Occipital lobe (tissue), 2 donors: Measurements from ENCODE around the gene CTSA. TPM values are rescaled to one million over a fixed set of nuclear protein-coding genes. Genes with fewer than 3 reads are reported as not detected.
"Not testable (repeated sequence)": the region's sequence is repeated elsewhere in the genome, so short reads cannot be mapped to it uniquely, and the experiment has no call there.

Experiments
- DNase-seq: peaks from one replicate; lab custom pipeline; 2025; lab: John Stamatoyannopoulos, UW
- total RNA-seq: library from RNA; depleted of rRNA; stranded (reverse); fragments of >200 nt; gene quantifications from one replicate; pipeline ENCODE4 v1.2.3, GENCODE V29; 2014

CTSA gene
- total RNA-seq, 1 donor from 2014 or later, result 15.8 TPM

DNA sequence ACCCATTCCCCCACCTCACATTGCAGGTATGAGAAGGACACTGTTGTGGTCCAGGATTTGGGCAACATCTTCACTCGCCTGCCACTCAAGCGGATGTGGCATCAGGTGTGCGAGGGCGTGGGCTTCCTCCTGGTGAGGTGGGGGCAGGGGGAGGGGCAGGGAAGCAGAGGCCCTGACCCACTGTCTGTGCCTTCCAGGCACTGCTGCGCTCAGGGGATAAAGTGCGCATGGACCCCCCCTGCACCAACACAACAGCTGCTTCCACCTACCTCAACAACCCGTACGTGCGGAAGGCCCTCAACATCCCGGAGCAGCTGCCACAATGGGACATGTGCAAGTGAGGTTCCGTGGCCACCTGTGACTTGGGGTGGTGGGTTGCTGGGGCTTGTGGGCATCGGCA lies 3.7 kb downstream of the CTSA start:
- DNase-seq, result no peak

- no peak for DNase-seq
Observed at GRCh38 chr20:45896641-45897161, 5.6 kb downstream of the CTSA start.

- DNase-seq, result no peak
Observed at GRCh38 chr20:45897289-45897688, 6.2 kb downstream of the CTSA start.

DNA sequence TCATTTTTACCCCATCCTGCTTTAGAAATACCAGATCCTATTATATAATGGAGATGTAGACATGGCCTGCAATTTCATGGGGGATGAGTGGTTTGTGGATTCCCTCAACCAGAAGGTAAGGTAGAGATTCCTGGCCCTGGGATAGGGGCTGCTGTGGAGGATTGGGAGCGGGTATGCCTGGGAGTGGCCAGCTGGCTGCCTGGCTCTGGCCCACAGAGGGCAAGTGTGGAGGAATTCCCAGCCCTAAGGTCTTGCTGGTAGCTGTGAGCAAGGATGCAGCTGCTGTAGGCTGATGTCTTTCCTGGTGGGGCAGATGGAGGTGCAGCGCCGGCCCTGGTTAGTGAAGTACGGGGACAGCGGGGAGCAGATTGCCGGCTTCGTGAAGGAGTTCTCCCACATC lies 6.6 kb downstream of the CTSA start:
- no peak for DNase-seq

DNA sequence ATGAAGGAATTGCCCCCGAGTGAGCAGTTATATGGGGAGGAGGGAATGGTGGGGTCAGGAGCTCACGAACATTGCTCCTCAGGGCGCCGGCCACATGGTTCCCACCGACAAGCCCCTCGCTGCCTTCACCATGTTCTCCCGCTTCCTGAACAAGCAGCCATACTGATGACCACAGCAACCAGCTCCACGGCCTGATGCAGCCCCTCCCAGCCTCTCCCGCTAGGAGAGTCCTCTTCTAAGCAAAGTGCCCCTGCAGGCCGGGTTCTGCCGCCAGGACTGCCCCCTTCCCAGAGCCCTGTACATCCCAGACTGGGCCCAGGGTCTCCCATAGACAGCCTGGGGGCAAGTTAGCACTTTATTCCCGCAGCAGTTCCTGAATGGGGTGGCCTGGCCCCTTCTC lies 7.2 kb downstream of the CTSA start:
- DNase-seq, result no peak

GRCh38 chr20:45899046-45899835 lies 8.1 kb downstream of the CTSA start:
- no peak for DNase-seq

- DNase-seq, result not testable (repeated sequence)
Observed at GRCh38 chr20:45901332-45901731, 10.2 kb downstream of the CTSA start.

DNA sequence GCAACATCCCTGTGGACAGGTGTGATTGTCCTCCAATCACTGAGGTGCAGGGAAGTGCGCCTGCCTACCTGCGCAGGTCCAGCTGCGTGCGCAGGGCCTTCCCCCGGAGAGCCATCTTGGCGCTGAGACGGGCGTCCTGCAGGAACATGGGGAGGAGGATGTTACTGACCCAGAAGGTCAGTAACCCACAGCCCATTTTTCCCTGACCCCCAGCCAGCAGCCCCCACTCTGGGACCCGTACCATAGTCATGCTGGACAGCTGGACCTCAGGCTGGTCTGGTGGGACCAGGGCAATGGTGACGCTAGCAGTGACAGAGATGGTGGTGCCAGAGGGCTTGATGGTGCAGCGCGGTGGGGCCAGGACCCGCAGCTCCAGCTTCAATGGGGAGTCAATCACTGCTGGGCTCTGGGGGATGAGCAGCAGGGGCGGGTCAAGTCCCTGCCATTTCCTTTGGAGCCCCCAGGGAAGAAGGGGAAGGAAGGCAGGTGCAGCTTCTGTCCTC lies 11.1 kb downstream of the CTSA start:
- DNase-seq, result no peak

GRCh38 chr20:45904583-45905504 lies 13.7 kb downstream of the CTSA start:
- DNase-seq, result no peak

DNA sequence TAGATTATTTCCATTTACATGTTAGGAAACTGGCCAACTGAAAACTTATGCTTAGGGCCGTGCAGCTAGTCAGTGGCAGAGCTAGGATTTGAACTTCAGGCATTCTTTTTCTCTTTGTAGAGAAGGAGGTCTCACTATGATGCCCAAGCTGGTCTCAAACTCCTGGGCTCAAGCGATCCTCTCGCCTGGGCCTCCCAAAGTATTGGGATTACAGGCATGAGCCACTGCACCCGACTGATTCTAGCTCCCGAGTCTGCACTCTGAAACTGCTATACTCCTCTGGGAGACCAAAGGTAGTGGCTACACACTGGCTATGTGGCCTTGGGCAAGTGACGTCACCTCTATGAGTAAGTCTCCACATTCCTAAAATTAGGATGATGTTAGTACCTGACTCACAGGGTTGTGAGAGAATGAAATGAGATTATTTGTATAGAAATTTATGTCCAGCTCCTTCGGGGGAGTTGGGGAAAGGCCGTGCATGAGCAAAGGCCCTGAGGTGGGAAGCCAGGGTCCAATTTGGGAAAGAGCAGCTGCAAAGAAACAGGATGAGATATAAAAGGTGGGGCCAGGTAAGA lies 14.5 kb downstream of the CTSA start:
- DNase-seq, result no peak

DNA sequence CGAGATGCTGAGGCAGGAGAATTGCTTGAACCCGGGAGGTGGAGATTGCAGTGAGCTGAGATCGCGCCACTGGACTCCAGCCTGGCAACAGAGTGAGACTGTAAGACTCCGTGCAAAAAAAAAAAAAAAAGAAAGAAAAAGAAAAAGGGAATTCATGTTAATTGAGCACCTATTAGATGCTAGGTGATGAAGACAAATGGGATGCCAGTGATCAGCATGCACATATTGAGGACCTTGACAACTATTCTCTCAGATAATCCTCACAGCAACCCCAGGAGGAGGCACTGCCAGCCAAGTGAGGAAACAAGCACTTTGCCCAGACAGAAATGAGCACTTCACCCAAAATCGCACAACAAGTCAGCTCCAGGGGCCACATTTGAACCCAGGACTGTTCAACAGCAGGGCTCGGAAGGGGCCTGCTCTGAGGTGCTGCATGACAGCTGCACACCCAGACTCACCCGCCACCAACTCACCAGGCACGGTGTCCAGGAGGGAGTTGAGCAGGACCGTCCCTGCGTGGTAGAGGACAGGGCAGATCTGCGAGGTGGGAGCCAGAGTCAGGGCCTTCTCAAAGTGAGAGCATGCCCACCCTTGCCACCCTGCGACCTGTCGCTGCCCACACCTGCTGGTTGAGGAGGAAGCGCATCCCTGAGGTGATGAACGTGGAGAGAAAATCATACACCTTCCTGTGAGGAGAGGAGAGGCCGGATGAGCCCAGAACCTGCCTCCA lies 16.2 kb downstream of the CTSA start:
- no peak for DNase-seq

DNA sequence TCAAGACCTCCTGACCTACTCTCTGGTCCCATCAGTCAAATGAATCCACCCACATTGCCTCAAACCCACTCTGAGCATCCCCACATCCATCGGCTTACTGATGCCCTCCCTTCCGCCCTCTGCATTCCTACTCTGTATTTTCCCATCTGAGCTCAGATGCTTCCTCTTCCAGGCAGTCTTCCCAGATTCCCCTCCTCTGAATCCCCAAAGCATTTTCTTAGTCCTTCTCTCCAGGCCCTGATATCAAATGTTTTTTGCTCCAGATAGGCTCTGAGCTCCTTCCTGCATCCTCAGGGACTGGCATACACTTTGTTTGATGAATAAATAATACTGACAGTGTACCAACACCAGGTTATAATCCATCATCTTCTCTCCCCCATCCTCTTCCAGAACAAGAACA lies 16.9 kb downstream of the CTSA start:
- DNase-seq, result no peak

- DNase-seq, result no peak
Observed at GRCh38 chr20:45909336-45909808, 18.2 kb downstream of the CTSA start.

- no peak for DNase-seq
Observed at GRCh38 chr20:45909817-45910669, 18.9 kb downstream of the CTSA start.

DNA sequence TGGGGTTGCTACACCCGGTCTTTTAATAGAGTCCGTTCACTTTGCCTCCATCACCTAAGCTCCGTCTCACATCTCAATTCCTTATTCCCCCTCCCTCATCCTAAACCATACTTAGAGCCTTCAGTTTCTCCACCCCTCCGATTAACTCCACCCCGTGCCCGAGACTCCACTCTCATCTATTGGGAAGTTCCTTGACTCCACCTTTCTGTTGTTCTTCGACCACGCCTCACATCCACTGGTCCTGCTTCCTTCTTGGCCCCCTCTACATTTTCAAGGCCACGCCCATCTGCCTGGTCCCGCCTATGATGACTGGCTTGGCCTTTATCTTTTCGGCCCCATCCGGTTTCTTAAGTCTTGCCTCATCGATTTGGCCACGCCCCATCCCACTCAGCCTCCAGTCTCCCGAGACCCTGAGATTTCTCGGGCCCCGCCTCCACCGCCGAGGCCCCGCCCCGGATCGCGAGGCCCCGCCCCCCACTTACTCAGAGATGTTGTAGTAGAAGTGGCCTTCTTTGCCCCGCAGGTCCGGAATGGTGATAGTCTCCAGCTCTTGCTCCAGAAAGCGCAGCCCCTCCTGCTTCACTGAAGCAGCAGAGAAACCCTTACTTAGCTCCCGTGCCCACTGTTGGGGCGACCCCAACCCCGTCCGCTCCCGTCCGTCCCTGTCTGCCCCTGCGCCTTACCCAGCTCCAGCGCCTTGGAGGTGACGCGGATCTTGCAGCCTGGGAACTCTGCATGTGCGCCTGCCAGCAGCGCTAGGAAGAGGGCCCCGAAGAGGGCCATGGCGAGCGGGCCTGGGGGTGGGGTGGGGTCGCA lies 19.7 kb downstream of the CTSA start:
- peak; percentile 77 for DNase-seq

GRCh38 chr20:45911486-45912343 lies 20.6 kb downstream of the CTSA start, which contains the start of gene PLTP:
Gene PLTP, minus strand, starts transcription at chr20:45912155. Its CDS starts 703 bp downstream, at chr20:45911452.
- DNase-seq, result peak; percentile 44

DNA sequence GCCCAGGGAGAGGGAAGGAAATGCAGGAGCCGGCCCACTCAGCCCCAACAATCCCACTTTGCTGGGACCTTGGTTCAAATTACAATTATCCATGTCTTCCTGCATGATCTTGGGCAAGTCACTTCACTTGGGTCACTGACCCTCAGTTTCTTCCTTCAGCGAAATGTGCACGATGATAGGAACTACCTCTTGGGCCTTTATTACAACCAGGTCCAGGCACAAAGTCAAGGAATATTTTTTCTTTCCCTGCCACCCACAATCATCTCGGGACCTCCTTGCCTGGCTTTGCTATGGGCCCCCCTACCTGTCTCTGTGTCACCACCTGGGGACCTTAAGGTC lies 21.2 kb downstream of the CTSA start:
- no peak for DNase-seq

DNA sequence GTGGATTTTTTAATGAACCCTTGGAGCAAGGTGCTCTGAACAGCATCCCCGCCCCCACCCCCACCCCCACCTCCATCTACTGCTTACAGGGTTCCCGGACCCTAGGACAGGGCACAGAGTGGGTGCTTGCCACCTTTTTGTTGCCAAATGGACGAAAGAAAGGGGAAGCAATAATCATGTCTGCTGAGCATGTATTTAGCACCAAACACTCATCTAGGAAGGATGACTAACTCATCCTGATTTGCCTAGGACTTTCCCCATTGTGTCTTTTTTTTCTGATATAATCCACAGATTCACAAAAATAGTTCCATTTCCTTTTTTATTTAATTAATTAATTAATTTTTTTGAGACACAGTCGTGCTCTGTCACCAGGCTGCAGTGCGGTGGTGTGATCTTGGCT lies 22.0 kb downstream of the CTSA start:
- DNase-seq, result no peak
